ENCODE data around the gene RNU6-1. TPM values are rescaled to one million over a fixed set of nuclear protein-coding genes. Genes with fewer than 3 reads are reported as not detected.

The RNU6-1 gene
- total RNA-seq, 1 donor: not detected

GRCh38 chr15:67792250-67792942 lies 47.4 kb downstream of the RNU6-1 start:
- TF ChIP-seq CTCF (IDR thresholded peaks at IDR 0.05; ENCODE audit: insufficient read depth, low read length): no peak
- no peak for DNase-seq (ENCODE audit: low read depth)
- no peak overlapping the region for H3K4me3 ChIP-seq (ENCODE audit: low read depth, low read length)

GRCh38 chr15:67790610-67791319 lies 49.1 kb downstream of the RNU6-1 start:
- H3K4me3 ChIP-seq (ENCODE audit: low read depth, low read length): no peak overlapping the region
- no peak for DNase-seq (ENCODE audit: low read depth)
- no peak for TF ChIP-seq CTCF (IDR thresholded peaks at IDR 0.05; ENCODE audit: insufficient read depth, low read length)

Small RNAs within 50 kb of the gene (small RNA-seq; reads per million reads assigned to genes)
- 2.7 reads per million, percentile 78 among the genes with 10 or more reads in this experiment for gene RNU6-1

Other genes with a start within 250 kb of the RNU6-1 start
- 0.08 and 0.09 TPM in 2 replicates for gene SKOR1, start 14.5 kb downstream of the RNU6-1 start, total RNA-seq (ENCODE audit: low replicate concordance)
- gene PIAS1, start 214.3 kb upstream of the RNU6-1 start, total RNA-seq (ENCODE audit: low replicate concordance): 39.0 and 58.1 TPM in 2 replicates

Data from fibroblast of the aortic adventitia (primary cell).